ENCODE data around the gene LYPD4.
"Not testable (repeated sequence)": the region's sequence is repeated elsewhere in the genome, so short reads cannot be mapped to it uniquely, and the experiment has no call there.

LYPD4 gene

GRCh38 chr19:41876847-41877832 lies 32.7 kb upstream of the LYPD4 start, which contains the start of gene CD79A:
Gene CD79A, plus strand, starts transcription at chr19:41877279. Its CDS starts 26 bp downstream, at chr19:41877305.
- H3K36me3 ChIP-seq (ENCODE audit: control insufficient read depth, insufficient read depth, low read length), result peaks cover 13% of the 10 kb centered on the region

GRCh38 chr19:41875973-41876372 lies 31.5 kb upstream of the LYPD4 start:
- H3K36me3 ChIP-seq (ENCODE audit: control insufficient read depth, insufficient read depth, low read length), result peaks cover 15% of the 10 kb centered on the region
- DNase-seq (ENCODE audit: extremely low read depth, insufficient read length); H3K4me3 ChIP-seq (replicated peaks; ENCODE audit: low read depth, low read length); H3K27me3 ChIP-seq (replicated peaks; ENCODE audit: control insufficient read depth, insufficient read depth, low read length): not testable (repeated sequence)

More at GRCh38 chr19:41876847-41877832, 32.7 kb upstream of the LYPD4 start, which contains the start of gene CD79A:
- Histone ChIP-seq H3K27me3 (replicated peaks; ENCODE audit: control insufficient read depth, insufficient read depth, low read length) (no peaks in the 10 kb centered on the region), H3K4me3 (replicated peaks; ENCODE audit: low read depth, low read length) (peak within 1 kb of the TSS; percentile 78)
- no peak for TF ChIP-seq CTCF (IDR thresholded peaks at IDR 0.05; ENCODE audit: insufficient read depth, low read length, poor library complexity, severe bottlenecking)
- DNase-seq (ENCODE audit: extremely low read depth, insufficient read length), result peak; percentile 87

GRCh38 chr19:41872775-41873647 lies 28.5 kb upstream of the LYPD4 start:
- Histone ChIP-seq H3K27me3 (replicated peaks; ENCODE audit: control insufficient read depth, insufficient read depth, low read length) (no peaks in the 10 kb centered on the region), H3K4me3 (replicated peaks; ENCODE audit: low read depth, low read length) (no peak overlapping the region), H3K36me3 (ENCODE audit: control insufficient read depth, insufficient read depth, low read length) (peaks cover 27% of the 10 kb centered on the region)
- peak; percentile 89 for TF ChIP-seq CTCF (IDR thresholded peaks at IDR 0.05; ENCODE audit: insufficient read depth, low read length, poor library complexity, severe bottlenecking)
- peak; percentile 80 for DNase-seq (ENCODE audit: extremely low read depth, insufficient read length)

- no peak overlapping the region for H3K4me3 ChIP-seq (replicated peaks; ENCODE audit: low read depth, low read length)
- H3K27me3 ChIP-seq (replicated peaks; ENCODE audit: control insufficient read depth, insufficient read depth, low read length), result no peaks in the 10 kb centered on the region
- peaks cover 29% of the 10 kb centered on the region for H3K36me3 ChIP-seq (ENCODE audit: control insufficient read depth, insufficient read depth, low read length)
- no peak for TF ChIP-seq CTCF (IDR thresholded peaks at IDR 0.05; ENCODE audit: insufficient read depth, low read length, poor library complexity, severe bottlenecking)
- DNase-seq (ENCODE audit: extremely low read depth, insufficient read length), result no peak
Observed at GRCh38 chr19:41872384-41872774, 27.9 kb upstream of the LYPD4 start.

- Histone ChIP-seq H3K36me3 (ENCODE audit: control insufficient read depth, insufficient read depth, low read length) (peaks cover 32% of the 10 kb centered on the region), H3K27me3 (replicated peaks; ENCODE audit: control insufficient read depth, insufficient read depth, low read length) (no peaks in the 10 kb centered on the region), H3K4me3 (replicated peaks; ENCODE audit: low read depth, low read length) (no peak overlapping the region)
- DNase-seq (ENCODE audit: extremely low read depth, insufficient read length), result peak; percentile 81
- no peak for TF ChIP-seq CTCF (IDR thresholded peaks at IDR 0.05; ENCODE audit: insufficient read depth, low read length, poor library complexity, severe bottlenecking)
Observed at GRCh38 chr19:41871573-41872383, 27.3 kb upstream of the LYPD4 start.

Data from GM06990 (cell line).